GM19324 (cell line): ENCODE data around the gene QDPR.
A peak's percentile ranks its signal among the peaks of the same experiment; 100 is the strongest.

Experiments used
- ATAC-seq: cut with Tn5 transposase; IDR thresholded peaks from one replicate; pipeline ENCODE4 v1.9.1; 2021; ENCODE audit warnings: mild to moderate bottlenecking, moderate library complexity; ENCODE audit not compliant: unreplicated experiment, low FRiP score

Gene QDPR

GRCh38 chr4:17531538-17532285 is 19.8 kb upstream of the QDPR start:
- no peak for ATAC-seq

- ATAC-seq = no peak
These were observed 16.8 kb upstream of the QDPR start for GRCh38 chr4:17528551-17529165.

GRCh38 chr4:17526695-17527477 is 15.0 kb upstream of the QDPR start:
- no peak for ATAC-seq

- no peak for ATAC-seq
These were observed 11.8 kb upstream of the QDPR start for GRCh38 chr4:17523662-17524061.

GRCh38 chr4:17521595-17521994 is 9.7 kb upstream of the QDPR start:
- ATAC-seq = no peak

GRCh38 chr4:17517664-17518063 is 5.8 kb upstream of the QDPR start:
- no peak for ATAC-seq

- no peak for ATAC-seq
These were observed 5.1 kb upstream of the QDPR start for GRCh38 chr4:17516980-17517379.

- ATAC-seq = no peak
These were observed 3.8 kb upstream of the QDPR start for GRCh38 chr4:17515445-17516407.

- no peak for ATAC-seq
These were observed 3.0 kb upstream of the QDPR start, which contains the start of gene CLRN2 for GRCh38 chr4:17514865-17515264. TSS of gene CLRN2 (plus strand) at chr4:17515165. CDS start at chr4:17515267, 102 bp downstream.

- no peak for ATAC-seq
These were observed 1.2 kb upstream of the QDPR start for GRCh38 chr4:17512973-17513665.

GRCh38 chr4:17511509-17511949 is 361 bp downstream of the QDPR start:
- peak; percentile 58 for ATAC-seq

- no peak for ATAC-seq
These were observed 839 bp downstream of the QDPR start for GRCh38 chr4:17511051-17511450.

GRCh38 chr4:17510582-17510981 is 1.3 kb downstream of the QDPR start:
- no peak for ATAC-seq

GRCh38 chr4:17504081-17504480 is 7.8 kb downstream of the QDPR start:
- no peak for ATAC-seq

GRCh38 chr4:17502756-17503155 is 9.1 kb downstream of the QDPR start:
- ATAC-seq = no peak

- ATAC-seq = no peak
These were observed 11.3 kb downstream of the QDPR start for GRCh38 chr4:17500574-17500973.

- no peak for ATAC-seq
These were observed 13.9 kb downstream of the QDPR start for GRCh38 chr4:17497890-17498523.

- no peak for ATAC-seq
These were observed 17.4 kb downstream of the QDPR start for GRCh38 chr4:17494258-17495190.
